Peyer's patch (tissue), 4 donors: ENCODE measurements around the gene GMFB.

Source experiments
- POLR2A ChIP-seq, 2 donors: fragments of 450-650 bp; IDR thresholded peaks; one replicate each; pipeline ENCODE4 v1.5.1; 2017; ENCODE audit warnings: antibody characterized with exemption in 2 of 2, mild to moderate bottlenecking in 2 of 2, moderate library complexity in 2 of 2
- TF ChIP-seq, protein P1 (sequence below), 6 experiments: fragments of 450-650 bp in 4 of 6; fragments of 200-600 bp in 2 of 6; sonication (generic) in 1 of 6; IDR thresholded peaks; one replicate each; pipeline ENCODE4 v1.5.1; 2017 to 2019; ENCODE audit warnings: antibody characterized with exemption in 6 of 6, mild to moderate bottlenecking in 3 of 6, moderate library complexity in 1 of 6

DNA sequence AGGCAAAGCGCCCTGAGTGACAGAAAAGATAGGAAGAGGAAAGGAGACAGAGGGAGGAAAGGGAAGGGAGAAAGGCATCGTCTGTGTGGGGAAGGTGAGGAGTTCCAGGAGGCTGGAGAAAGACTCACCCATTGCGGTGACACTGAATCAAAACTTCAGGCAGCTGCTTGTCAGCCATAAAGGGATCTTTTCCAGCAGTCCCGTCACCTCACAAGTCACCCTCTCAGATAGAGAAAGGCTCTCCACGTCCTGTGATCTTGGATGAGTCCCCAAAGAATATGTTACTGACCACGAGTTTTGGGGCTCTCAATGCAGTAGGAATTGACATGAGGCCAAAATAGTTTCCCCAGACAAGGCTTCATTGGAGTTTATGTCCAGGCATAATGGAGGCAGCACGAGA is 9.8 kb upstream of the GMFB start:
- TF ChIP-seq, protein P1, sequence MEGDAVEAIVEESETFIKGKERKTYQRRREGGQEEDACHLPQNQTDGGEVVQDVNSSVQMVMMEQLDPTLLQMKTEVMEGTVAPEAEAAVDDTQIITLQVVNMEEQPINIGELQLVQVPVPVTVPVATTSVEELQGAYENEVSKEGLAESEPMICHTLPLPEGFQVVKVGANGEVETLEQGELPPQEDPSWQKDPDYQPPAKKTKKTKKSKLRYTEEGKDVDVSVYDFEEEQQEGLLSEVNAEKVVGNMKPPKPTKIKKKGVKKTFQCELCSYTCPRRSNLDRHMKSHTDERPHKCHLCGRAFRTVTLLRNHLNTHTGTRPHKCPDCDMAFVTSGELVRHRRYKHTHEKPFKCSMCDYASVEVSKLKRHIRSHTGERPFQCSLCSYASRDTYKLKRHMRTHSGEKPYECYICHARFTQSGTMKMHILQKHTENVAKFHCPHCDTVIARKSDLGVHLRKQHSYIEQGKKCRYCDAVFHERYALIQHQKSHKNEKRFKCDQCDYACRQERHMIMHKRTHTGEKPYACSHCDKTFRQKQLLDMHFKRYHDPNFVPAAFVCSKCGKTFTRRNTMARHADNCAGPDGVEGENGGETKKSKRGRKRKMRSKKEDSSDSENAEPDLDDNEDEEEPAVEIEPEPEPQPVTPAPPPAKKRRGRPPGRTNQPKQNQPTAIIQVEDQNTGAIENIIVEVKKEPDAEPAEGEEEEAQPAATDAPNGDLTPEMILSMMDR (IDR thresholded peaks at IDR 0.05), result no peak
- no peak for TF ChIP-seq POLR2A (IDR thresholded peaks at IDR 0.05)
